IgD-negative memory B cell (primary cell): ENCODE measurements around the gene ZDHHC7. TPM values are rescaled to one million over a fixed set of nuclear protein-coding genes. Genes with fewer than 3 reads are reported as not detected.

Experiments
- H3K27ac Mint-ChIP-seq, 3 donors: one replicate each; pipeline ENCODE4 v1.8.0; 2020 to 2022; ENCODE audit warnings: mild to moderate bottlenecking in 3 of 3, mixed read lengths in 3 of 3, moderate library complexity in 1 of 3
- H3K27me3 Mint-ChIP-seq: one replicate; pipeline ENCODE4 v1.8.0; 2021; ENCODE audit warnings: mixed read lengths
- H3K36me3 Mint-ChIP-seq: one replicate; pipeline ENCODE4 v1.8.0; 2020; ENCODE audit warnings: mild to moderate bottlenecking, mixed read lengths
- H3K4me1 Mint-ChIP-seq, 3 donors: one replicate each; pipeline ENCODE4 v1.8.0; 2020 to 2022; ENCODE audit warnings: mixed read lengths in 3 of 3, mild to moderate bottlenecking in 1 of 3
- H3K4me3 Mint-ChIP-seq, 4 donors: one replicate each; pipeline ENCODE4 v1.8.0; 2020 to 2022; ENCODE audit warnings: mild to moderate bottlenecking in 4 of 4, mixed read lengths in 4 of 4, moderate library complexity in 3 of 4
- H3K9me3 Mint-ChIP-seq, 3 donors: one replicate each; pipeline ENCODE4 v1.8.0; 2020 to 2021; ENCODE audit warnings: mixed read lengths in 3 of 3, mild to moderate bottlenecking in 1 of 3
- polyA plus RNA-seq: library from polyadenylated mRNA; unstranded; fragments of 300-500 nt; fragmentation: Illumina TruSeq; gene quantifications from one replicate; pipeline ENCODE4 v1.2.3, GENCODE V29; 2021

ZDHHC7 gene
- polyA plus RNA-seq, 1 donor from 2014 or later: 30.8 TPM

- H3K9me3 Mint-ChIP-seq: peaks cover 0 to 2% (median 0%) of the 10 kb centered on the region in 3 donors
- peaks cover 13% of the 10 kb centered on the region for H3K27me3 Mint-ChIP-seq
- no peak overlapping the region for H3K27ac Mint-ChIP-seq
- H3K4me1 Mint-ChIP-seq: peaks cover 2 to 6% (median 3%) of the 10 kb centered on the region in 3 donors
- no peak overlapping the region for H3K4me3 Mint-ChIP-seq
- no peaks in the 10 kb centered on the region for H3K36me3 Mint-ChIP-seq
Observed at GRCh38 chr16:85017151-85017550, 5.8 kb upstream of the ZDHHC7 start.

GRCh38 chr16:85015481-85016187, 4.3 kb upstream of the ZDHHC7 start:
- peaks cover 13% of the 10 kb centered on the region for H3K27me3 Mint-ChIP-seq
- peaks cover 0 to 3% (median 0%) of the 10 kb centered on the region in 3 donors for H3K9me3 Mint-ChIP-seq

GRCh38 chr16:85014311-85014710, 3.0 kb upstream of the ZDHHC7 start:
- H3K4me3 Mint-ChIP-seq: peak overlapping the region in 1 of 4 donors; percentile 99
- peaks cover 9% of the 10 kb centered on the region for H3K27me3 Mint-ChIP-seq
- H3K36me3 Mint-ChIP-seq: peaks cover 2% of the 10 kb centered on the region
- peaks cover 0 to 2% (median 0%) of the 10 kb centered on the region in 3 donors for H3K9me3 Mint-ChIP-seq
- H3K27ac Mint-ChIP-seq: peak overlapping the region in 1 of 3 donors; percentile 66
- H3K4me1 Mint-ChIP-seq: peaks cover 8 to 20% (median 11%) of the 10 kb centered on the region in 3 donors

More at GRCh38 chr16:85015481-85016187, 4.3 kb upstream of the ZDHHC7 start:
- peak overlapping the region in 1 of 3 donors; percentile 5 for H3K27ac Mint-ChIP-seq
- no peak overlapping the region for H3K4me3 Mint-ChIP-seq
- peaks cover 2% of the 10 kb centered on the region for H3K36me3 Mint-ChIP-seq
- H3K4me1 Mint-ChIP-seq: peaks cover 3 to 13% (median 5%) of the 10 kb centered on the region in 3 donors

GRCh38 chr16:85011846-85012284, 530 bp upstream of the ZDHHC7 start:
- Mint-ChIP-seq H3K9me3 (peaks cover 0 to 2% (median 0%) of the 10 kb centered on the region in 3 donors), H3K27ac (peak overlapping the region; percentile 97 to 99 (median 98)), H3K36me3 (peaks cover 2% of the 10 kb centered on the region), H3K4me1 (peaks cover 12 to 25% (median 22%) of the 10 kb centered on the region in 3 donors), H3K4me3 (peak overlapping the region; percentile 95 to 99 (median 98)), H3K27me3 (peaks cover 5% of the 10 kb centered on the region)

- Mint-ChIP-seq H3K27ac (peak overlapping the region; percentile 88 to 98 (median 97)), H3K4me3 (peak overlapping the region; percentile 81 to 99 (median 97)), H3K9me3 (peaks cover 0 to 2% (median 0%) of the 10 kb centered on the region in 3 donors), H3K27me3 (peaks cover 5% of the 10 kb centered on the region), H3K4me1 (peaks cover 13 to 31% (median 22%) of the 10 kb centered on the region in 3 donors), H3K36me3 (peaks cover 2% of the 10 kb centered on the region)
Observed at GRCh38 chr16:85010446-85010930, 847 bp downstream of the ZDHHC7 start.

GRCh38 chr16:85008271-85008670, 3.1 kb downstream of the ZDHHC7 start:
- Mint-ChIP-seq H3K27ac (peak overlapping the region in 1 of 3 donors; percentile 21), H3K27me3 (peaks cover 1% of the 10 kb centered on the region)

GRCh38 chr16:85007496-85008214, 3.7 kb downstream of the ZDHHC7 start:
- Mint-ChIP-seq H3K9me3 (peaks cover 0 to 2% (median 0%) of the 10 kb centered on the region in 3 donors), H3K27me3 (peaks cover 1% of the 10 kb centered on the region), H3K4me1 (peaks cover 27 to 54% (median 37%) of the 10 kb centered on the region in 3 donors), H3K27ac (no peak overlapping the region), H3K36me3 (peaks cover 2% of the 10 kb centered on the region), H3K4me3 (peak overlapping the region in 2 of 4 donors; percentile 8 to 70)

More at GRCh38 chr16:85008271-85008670, 3.1 kb downstream of the ZDHHC7 start:
- Mint-ChIP-seq H3K36me3 (peaks cover 2% of the 10 kb centered on the region), H3K4me3 (peak overlapping the region in 1 of 4 donors; percentile 70), H3K9me3 (peaks cover 0 to 2% (median 0%) of the 10 kb centered on the region in 3 donors), H3K4me1 (peaks cover 23 to 49% (median 33%) of the 10 kb centered on the region in 3 donors)

- H3K9me3 Mint-ChIP-seq: peaks cover 0 to under 1% (median 0%) of the 10 kb centered on the region in 3 donors
- no peaks in the 10 kb centered on the region for H3K27me3 Mint-ChIP-seq
- peaks cover 2% of the 10 kb centered on the region for H3K36me3 Mint-ChIP-seq
- H3K4me1 Mint-ChIP-seq: peaks cover 34 to 61% (median 41%) of the 10 kb centered on the region in 3 donors
- peak overlapping the region in 3 of 4 donors; percentile 59 to 70 (median 60) for H3K4me3 Mint-ChIP-seq
- H3K27ac Mint-ChIP-seq: no peak overlapping the region
Observed at GRCh38 chr16:85006639-85007038, 4.7 kb downstream of the ZDHHC7 start.

- Mint-ChIP-seq H3K36me3 (no peaks in the 10 kb centered on the region), H3K4me1 (peaks cover 33 to 62% (median 34%) of the 10 kb centered on the region in 3 donors), H3K9me3 (no peaks in the 10 kb centered on the region), H3K4me3 (peak overlapping the region in 1 of 4 donors; percentile 28), H3K27me3 (no peaks in the 10 kb centered on the region), H3K27ac (peak overlapping the region in 2 of 3 donors; percentile 23 to 38)
Observed at GRCh38 chr16:85005285-85006069, 5.9 kb downstream of the ZDHHC7 start.

- H3K27ac Mint-ChIP-seq: peak overlapping the region; percentile 38 to 81 (median 59)
- peaks cover 29 to 57% (median 30%) of the 10 kb centered on the region in 3 donors for H3K4me1 Mint-ChIP-seq
- no peaks in the 10 kb centered on the region for H3K9me3 Mint-ChIP-seq
- H3K36me3 Mint-ChIP-seq: no peaks in the 10 kb centered on the region
- no peaks in the 10 kb centered on the region for H3K27me3 Mint-ChIP-seq
- peak overlapping the region in 2 of 4 donors; percentile 45 to 52 for H3K4me3 Mint-ChIP-seq
Observed at GRCh38 chr16:85004587-85005205, 6.6 kb downstream of the ZDHHC7 start.

GRCh38 chr16:85003725-85004586, 7.4 kb downstream of the ZDHHC7 start:
- Mint-ChIP-seq H3K36me3 (no peaks in the 10 kb centered on the region), H3K27me3 (no peaks in the 10 kb centered on the region), H3K9me3 (no peaks in the 10 kb centered on the region), H3K4me1 (peaks cover 30 to 56% (median 30%) of the 10 kb centered on the region in 3 donors), H3K4me3 (peak overlapping the region in 2 of 4 donors; percentile 45 to 61), H3K27ac (peak overlapping the region in 1 of 3 donors; percentile 81)

- Mint-ChIP-seq H3K27ac (no peak overlapping the region), H3K4me1 (peaks cover 30 to 50% (median 31%) of the 10 kb centered on the region in 3 donors), H3K27me3 (no peaks in the 10 kb centered on the region), H3K9me3 (no peaks in the 10 kb centered on the region), H3K36me3 (no peaks in the 10 kb centered on the region), H3K4me3 (peak overlapping the region; percentile 49 to 72 (median 65))
Observed at GRCh38 chr16:85003076-85003475, 8.3 kb downstream of the ZDHHC7 start.

GRCh38 chr16:85002608-85003007, 8.7 kb downstream of the ZDHHC7 start:
- peak overlapping the region; percentile 49 to 72 (median 65) for H3K4me3 Mint-ChIP-seq
- no peaks in the 10 kb centered on the region for H3K27me3 Mint-ChIP-seq
- peaks cover 30 to 49% (median 31%) of the 10 kb centered on the region in 3 donors for H3K4me1 Mint-ChIP-seq
- no peaks in the 10 kb centered on the region for H3K36me3 Mint-ChIP-seq
- H3K9me3 Mint-ChIP-seq: no peaks in the 10 kb centered on the region
- H3K27ac Mint-ChIP-seq: peak overlapping the region in 1 of 3 donors; percentile 91
